Heart right ventricle (tissue), 16 donors: ENCODE measurements around the gene F5. TPM values are rescaled to one million over a fixed set of nuclear protein-coding genes. Genes with fewer than 3 reads are reported as not detected.
A peak's percentile ranks its signal among the peaks of the same experiment; 100 is the strongest.

Experiments used
- ATAC-seq, 8 donors: fragments of 200-7000 bp; cut with Tn5 transposase; one replicate each; pipeline ENCODE4 v1.9.1; 2020; ENCODE audit warnings: mild to moderate bottlenecking in 8 of 8, moderate library complexity in 8 of 8, moderate number of reproducible peaks in 1 of 8
- DNase-seq, 2 donors: peaks; one replicate each; pipeline ENCODE4 v3.0.0-alpha.2; 2020
- H3K27ac ChIP-seq, 10 donors: fragments of 200-600 bp; sonication (generic) in 2 of 10; one replicate each; pipeline versions ENCODE4 v1.5.0 to v1.8.0; 2020 to 2022; ENCODE audit warnings: mild to moderate bottlenecking in 3 of 10
- H3K27me3 ChIP-seq, 7 donors: fragments of 200-600 bp; one replicate each; pipeline ENCODE4 v1.8.0; 2021 to 2022; ENCODE audit warnings: mild to moderate bottlenecking in 2 of 7
- H3K36me3 ChIP-seq, 9 donors: fragments of 200-600 bp; sonication (generic) in 1 of 9; one replicate each; pipeline versions ENCODE4 v1.5.0 to v1.8.0; 2020 to 2022; ENCODE audit warnings: mild to moderate bottlenecking in 2 of 9
- H3K4me1 ChIP-seq, 9 donors: fragments of 200-600 bp; sonication (generic) in 1 of 9; one replicate each; pipeline versions ENCODE4 v1.5.0 to v1.8.0; 2020 to 2022; ENCODE audit warnings: mild to moderate bottlenecking in 4 of 9
- H3K4me3 ChIP-seq, 10 donors: fragments of 200-600 bp; sonication (generic) in 2 of 10; one replicate each; pipeline versions ENCODE4 v1.5.0 to v1.8.0; 2020 to 2022; ENCODE audit warnings: mild to moderate bottlenecking in 7 of 10, moderate library complexity in 2 of 10
- H3K9me3 ChIP-seq, 11 donors: fragments of 200-600 bp in 10 of 11; sonication (generic) in 2 of 11; one replicate each; pipeline versions ENCODE4 v1.5.0 to v1.8.0; 2013 to 2022; ENCODE audit warnings: mild to moderate bottlenecking in 2 of 11, control low read depth in 1 of 11, moderate library complexity in 1 of 11
- WGBS, 2 donors: extraction: QIAGEN DNeasy Blood & Tissue Kit; methylation state at CpG; one replicate each; pipeline ENCODE4 v1.1.7; 2013; ENCODE audit warnings: inconsistent platforms in 1 of 2; 5-methylcytosine and 5-hydroxymethylcytosine counted together
- intact Hi-C, 10 donors: fragments of 100-400 bp; cut with DNase I; formaldehyde crosslinking; loops; one replicate each; pipeline versions ENCODE4 v1.11.1 to v1.14.2; 2022
- polyA plus RNA-seq, 2 donors: library from polyadenylated mRNA; stranded (reverse); fragments of 200-250 nt; gene quantifications; one replicate each; pipeline ENCODE4 v1.2.3, GENCODE V29; 2013
- total RNA-seq, 10 donors: library from RNA; stranded (reverse); fragmentation: NEBNext Ultra II Directional in 3 of 10; extraction: Animal tissue kit (Norgen Biotek cat#: 25700) in 3 of 10; gene quantifications; one replicate each; pipeline versions ENCODE4 v1.2.1 to v1.2.4, GENCODE V29; 2021 to 2023
- TF ChIP-seq, protein P1 (sequence below), 9 donors: fragments of 200-600 bp; sonication (generic) in 2 of 9; IDR thresholded peaks; one replicate each; pipeline versions ENCODE4 v1.5.0 to v1.8.0; 2021 to 2022; ENCODE audit warnings: antibody characterized with exemption in 9 of 9, mild to moderate bottlenecking in 5 of 9, moderate library complexity in 1 of 9
- donor health status: Arrhythmogenic right ventricular cardiomyopathy.
- donor health status: ischemic (EF 13 %, LVEDD 7.1; RV severe dilation, severe dysfunction).
- donor health status: healthy with polysubstance abuse.
- donor health status: DM: no; HTN: yes; CAD: no.
- donor health status: DM: no; HTN: no; CAD: no.
- donor health status: ischemic (EF 25% LVEDD 6.9; RV normal size, moderate dysfunction).
- donor health status: ischemic (EF 25% LVEDD 5.7; RV mildly dilated, moderate dysfunction).
- donor health status: healthy.
- donor health status: DM: yes; HTN: yes; CAD: no.
- donor health status: Ischemic cardiomyopathy.
- donor health status: ischemic (EF 35%, LVEDD 5.7; RV mildly dilated, moderate dysfunction).
- donor health status: nonischemic (EF 11% LVEDD 7.7; RV severe dilation, severe dysfunction).
- donor health status: DM: yes; HTN: yes; CAD: no.
- donor health status: PGD.
- donor health status: ischemic (EF 29% LVEDD 5.4; RV normal size, mild dysfunction).
- donor health status: nonischemic (EF 23%, LVEDD 6.1; RV moderate dilation, normal function).

Gene F5
- total and polyA plus RNA-seq, 12 donors = 0.94 to 40.3 (median 6.9) TPM

DNA sequence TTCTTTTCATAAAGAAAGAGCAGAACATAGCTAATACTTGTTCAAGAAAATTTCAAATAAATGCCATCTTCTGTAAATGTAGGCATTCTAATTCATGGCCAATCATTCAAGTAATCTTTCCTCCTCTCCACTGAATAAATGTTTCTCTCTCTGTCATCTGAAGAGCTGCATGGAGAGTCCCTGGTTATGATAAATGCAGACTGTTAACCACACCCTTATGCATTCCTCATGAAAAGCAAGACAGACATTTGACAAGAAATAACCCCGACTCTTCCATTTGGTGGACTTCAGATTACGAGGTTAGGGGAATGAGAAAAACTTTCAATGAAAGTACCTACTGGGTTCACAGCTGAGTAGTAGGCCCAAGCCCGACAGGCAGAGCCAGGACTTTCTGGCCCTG is 55.8 kb downstream of the F5 start:
- Histone ChIP-seq H3K9me3 (peaks cover 0 to 5% (median 0%) of the 10 kb centered on the region in 11 donors), H3K4me3 (no peak overlapping the region), H3K27me3 (peaks cover 0 to 3% (median 0%) of the 10 kb centered on the region in 7 donors), H3K36me3 (peaks cover 0 to 8% (median 0%) of the 10 kb centered on the region in 9 donors), H3K4me1 (peaks cover 0 to 10% (median 0%) of the 10 kb centered on the region in 9 donors), H3K27ac (no peak overlapping the region)
- intact Hi-C loops = no loop called here
- 75 to 83% methylated on average over 3 of the region's 3 CpGs for WGBS, 2 donors
- TF ChIP-seq, protein P1, sequence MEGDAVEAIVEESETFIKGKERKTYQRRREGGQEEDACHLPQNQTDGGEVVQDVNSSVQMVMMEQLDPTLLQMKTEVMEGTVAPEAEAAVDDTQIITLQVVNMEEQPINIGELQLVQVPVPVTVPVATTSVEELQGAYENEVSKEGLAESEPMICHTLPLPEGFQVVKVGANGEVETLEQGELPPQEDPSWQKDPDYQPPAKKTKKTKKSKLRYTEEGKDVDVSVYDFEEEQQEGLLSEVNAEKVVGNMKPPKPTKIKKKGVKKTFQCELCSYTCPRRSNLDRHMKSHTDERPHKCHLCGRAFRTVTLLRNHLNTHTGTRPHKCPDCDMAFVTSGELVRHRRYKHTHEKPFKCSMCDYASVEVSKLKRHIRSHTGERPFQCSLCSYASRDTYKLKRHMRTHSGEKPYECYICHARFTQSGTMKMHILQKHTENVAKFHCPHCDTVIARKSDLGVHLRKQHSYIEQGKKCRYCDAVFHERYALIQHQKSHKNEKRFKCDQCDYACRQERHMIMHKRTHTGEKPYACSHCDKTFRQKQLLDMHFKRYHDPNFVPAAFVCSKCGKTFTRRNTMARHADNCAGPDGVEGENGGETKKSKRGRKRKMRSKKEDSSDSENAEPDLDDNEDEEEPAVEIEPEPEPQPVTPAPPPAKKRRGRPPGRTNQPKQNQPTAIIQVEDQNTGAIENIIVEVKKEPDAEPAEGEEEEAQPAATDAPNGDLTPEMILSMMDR (IDR thresholded peaks at IDR 0.05) = no peak
- DNase-seq (no peak), ATAC-seq (no peak)

DNA sequence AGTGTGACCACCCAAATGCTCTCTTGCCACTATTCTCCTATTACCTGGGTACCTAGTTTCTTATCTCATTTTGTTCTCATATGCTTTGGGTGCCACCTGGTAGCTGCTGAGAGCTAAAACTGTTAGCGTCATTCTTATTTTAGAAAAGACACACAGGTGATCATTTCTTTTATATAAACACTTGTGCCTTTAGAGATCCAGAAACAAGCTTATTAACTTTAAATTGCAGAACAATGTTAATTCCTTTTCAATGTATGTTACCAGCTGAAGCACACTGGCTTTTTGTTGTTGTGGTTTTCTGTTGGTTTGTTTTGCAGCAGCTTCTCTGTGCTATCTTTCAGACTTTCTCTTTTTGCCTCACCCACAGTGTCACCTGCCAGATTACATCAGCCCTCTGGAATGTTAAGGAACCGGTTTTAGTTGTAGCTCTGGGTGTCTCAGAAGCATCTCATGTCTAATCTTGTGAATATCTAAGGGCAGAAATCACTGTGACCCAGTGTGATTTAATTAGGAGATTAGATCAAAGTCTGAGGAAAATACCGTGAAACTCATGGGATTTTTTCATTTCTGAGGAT is 57.1 kb downstream of the F5 start:
- Histone ChIP-seq H3K36me3 (peaks cover 0 to 16% (median 0%) of the 10 kb centered on the region in 9 donors), H3K4me1 (peaks cover 0 to 10% (median 0%) of the 10 kb centered on the region in 9 donors), H3K9me3 (peaks cover 0 to 5% (median 0%) of the 10 kb centered on the region in 11 donors), H3K27ac (no peak overlapping the region), H3K4me3 (no peak overlapping the region), H3K27me3 (peaks cover 0 to 3% (median 0%) of the 10 kb centered on the region in 7 donors)
- intact Hi-C loops = no loop called here
- 26 to 48% methylated on average over 3 of the region's 3 CpGs for WGBS, 2 donors
- DNase-seq (no peak), ATAC-seq (no peak)
- TF ChIP-seq, protein P1 (IDR thresholded peaks at IDR 0.05) = no peak

DNA sequence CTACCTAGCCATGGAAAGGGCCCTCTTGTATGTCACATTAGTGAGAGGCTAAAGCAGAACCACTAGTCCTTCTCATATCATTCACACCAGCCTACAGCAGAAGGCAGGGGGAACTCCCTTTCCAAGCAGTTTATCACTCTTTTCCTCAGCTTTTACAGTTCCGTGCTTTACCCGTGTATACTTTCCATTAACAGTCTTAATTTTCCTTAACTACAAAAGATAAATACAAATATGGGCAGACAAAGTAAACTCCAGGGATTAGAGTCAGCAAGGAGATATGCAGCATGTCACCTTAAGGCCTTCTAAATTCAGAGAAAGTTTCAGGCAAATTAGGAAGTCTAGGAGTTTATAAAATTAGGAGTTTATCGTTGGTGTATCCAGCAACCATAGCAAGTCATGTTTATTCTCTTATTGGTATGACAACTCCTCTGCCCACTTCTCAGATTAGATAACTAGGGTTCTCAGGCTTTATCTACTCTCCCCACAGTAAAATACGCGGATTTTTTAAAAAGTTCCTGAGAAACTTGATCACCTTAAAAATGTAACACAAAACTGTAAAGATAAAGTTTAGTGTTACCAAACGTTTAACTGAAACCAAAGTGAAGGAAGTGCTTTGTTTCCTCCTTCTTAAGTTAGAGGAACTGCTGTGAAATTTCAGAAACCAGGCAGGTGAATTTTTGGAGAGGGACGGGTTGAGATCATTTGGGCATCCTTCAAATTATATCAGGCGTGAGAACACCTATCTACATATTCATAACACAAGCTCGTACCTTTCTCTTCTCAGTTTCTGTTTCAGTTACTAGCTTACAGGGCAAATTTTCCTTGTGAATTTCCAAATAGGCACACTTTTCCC is 57.8 kb downstream of the F5 start:
- TF ChIP-seq, protein P1 (IDR thresholded peaks at IDR 0.05) = no peak
- ATAC-seq = no peak
- Histone ChIP-seq H3K9me3 (peaks cover 0 to 5% (median 0%) of the 10 kb centered on the region in 11 donors), H3K4me3 (no peak overlapping the region), H3K27ac (no peak overlapping the region), H3K36me3 (peaks cover 0 to 22% (median 0%) of the 10 kb centered on the region in 9 donors), H3K4me1 (peaks cover 0 to 10% (median 0%) of the 10 kb centered on the region in 9 donors), H3K27me3 (peaks cover 0 to 3% (median 0%) of the 10 kb centered on the region in 7 donors)
- 66 to 74% methylated on average over 9 of the region's 9 CpGs for WGBS, 2 donors
- intact Hi-C loops = no loop called here
- no peak for DNase-seq

DNA sequence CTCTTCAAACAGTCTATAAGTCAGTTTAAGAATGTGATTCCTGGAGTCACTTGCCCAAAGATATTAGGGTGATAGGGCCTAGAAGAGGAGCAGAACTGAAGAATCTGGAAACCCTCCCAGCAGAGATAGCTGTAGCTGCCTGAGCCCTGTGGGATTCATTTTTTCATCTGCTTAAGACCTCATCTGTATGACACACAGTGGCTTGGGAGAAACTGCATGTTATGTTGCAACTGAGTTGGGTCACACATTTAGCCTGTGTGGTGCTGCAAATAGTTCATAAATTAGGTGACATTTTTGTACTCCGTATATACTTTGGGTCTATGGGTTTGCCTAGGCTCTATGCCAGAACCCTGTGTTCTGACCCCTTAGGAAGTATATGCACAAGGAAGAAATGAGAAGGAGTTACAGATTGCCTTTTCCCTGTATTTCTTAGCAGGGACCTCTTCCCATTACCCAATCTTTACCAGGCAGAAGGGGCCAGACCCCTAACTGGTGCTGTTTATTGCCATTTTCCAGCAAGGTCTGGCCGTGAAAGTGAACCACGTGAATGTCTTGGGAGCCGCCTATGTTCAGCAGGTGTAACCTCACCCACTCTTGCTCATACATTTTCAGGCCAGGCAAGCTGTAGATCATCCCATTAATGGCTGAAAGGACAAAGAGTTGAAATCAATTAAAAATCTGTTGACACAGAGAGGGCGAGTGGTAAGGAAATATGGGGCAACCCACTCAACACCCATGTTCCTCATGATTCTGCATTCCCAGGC is 58.6 kb downstream of the F5 start:
- Histone ChIP-seq H3K4me1 (peaks cover 0 to 10% (median 0%) of the 10 kb centered on the region in 9 donors), H3K36me3 (peaks cover 0 to 29% (median 0%) of the 10 kb centered on the region in 9 donors), H3K9me3 (peaks cover 0 to under 1% (median 0%) of the 10 kb centered on the region in 11 donors), H3K27ac (no peak overlapping the region), H3K4me3 (no peak overlapping the region), H3K27me3 (peaks cover 0 to 3% (median 0%) of the 10 kb centered on the region in 7 donors)
- intact Hi-C loops = no loop called here
- ATAC-seq = peak in 2 of 8 donors; percentile 29 to 93
- WGBS, 2 donors = 87 to 91% methylated on average over 5 of the region's 5 CpGs
- TF ChIP-seq, protein P1 (IDR thresholded peaks at IDR 0.05) = no peak
- no peak for DNase-seq
